ENCODE measurements around the gene MRGPRD.

The MRGPRD gene

GRCh38 chr11:68941324-68942094 lies 39.3 kb downstream of the MRGPRD start:
- no peak for DNase-seq

DNA sequence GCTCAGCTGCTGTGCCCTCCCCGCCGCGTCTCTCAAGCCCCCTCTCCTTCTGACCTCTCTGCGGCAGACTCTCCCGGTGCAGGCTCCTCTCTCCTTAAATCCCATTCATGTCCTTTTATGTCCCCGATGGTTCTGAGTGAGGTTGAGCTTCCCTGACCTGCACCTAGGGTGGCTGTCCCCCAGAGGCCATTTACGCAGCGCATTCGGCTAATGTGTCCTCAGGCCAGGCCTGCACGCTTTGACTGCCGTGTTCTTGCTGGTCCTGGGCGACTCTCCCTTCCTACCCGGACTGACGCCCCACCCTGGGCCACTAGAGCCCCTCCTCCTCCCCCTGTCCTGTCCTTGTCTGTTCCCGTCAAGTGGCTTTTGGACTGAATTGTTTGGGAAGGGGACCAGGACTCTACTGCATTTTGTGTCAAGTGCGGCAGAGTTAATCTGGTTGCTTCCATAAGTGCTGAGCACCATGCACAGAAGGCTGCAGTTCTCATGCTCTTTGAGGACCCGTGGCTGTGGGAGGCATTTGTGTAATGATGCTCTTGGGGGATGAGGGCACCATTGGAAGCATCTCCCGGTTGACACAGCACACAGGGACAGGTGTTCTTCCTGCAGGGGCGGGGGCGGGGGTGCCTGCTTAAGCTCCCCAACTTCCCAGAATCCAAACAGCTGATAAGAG lies 40.0 kb downstream of the MRGPRD start:
- DNase-seq: no peak

GRCh38 chr11:68939583-68940555 lies 40.9 kb downstream of the MRGPRD start:
- no peak for DNase-seq

DNA sequence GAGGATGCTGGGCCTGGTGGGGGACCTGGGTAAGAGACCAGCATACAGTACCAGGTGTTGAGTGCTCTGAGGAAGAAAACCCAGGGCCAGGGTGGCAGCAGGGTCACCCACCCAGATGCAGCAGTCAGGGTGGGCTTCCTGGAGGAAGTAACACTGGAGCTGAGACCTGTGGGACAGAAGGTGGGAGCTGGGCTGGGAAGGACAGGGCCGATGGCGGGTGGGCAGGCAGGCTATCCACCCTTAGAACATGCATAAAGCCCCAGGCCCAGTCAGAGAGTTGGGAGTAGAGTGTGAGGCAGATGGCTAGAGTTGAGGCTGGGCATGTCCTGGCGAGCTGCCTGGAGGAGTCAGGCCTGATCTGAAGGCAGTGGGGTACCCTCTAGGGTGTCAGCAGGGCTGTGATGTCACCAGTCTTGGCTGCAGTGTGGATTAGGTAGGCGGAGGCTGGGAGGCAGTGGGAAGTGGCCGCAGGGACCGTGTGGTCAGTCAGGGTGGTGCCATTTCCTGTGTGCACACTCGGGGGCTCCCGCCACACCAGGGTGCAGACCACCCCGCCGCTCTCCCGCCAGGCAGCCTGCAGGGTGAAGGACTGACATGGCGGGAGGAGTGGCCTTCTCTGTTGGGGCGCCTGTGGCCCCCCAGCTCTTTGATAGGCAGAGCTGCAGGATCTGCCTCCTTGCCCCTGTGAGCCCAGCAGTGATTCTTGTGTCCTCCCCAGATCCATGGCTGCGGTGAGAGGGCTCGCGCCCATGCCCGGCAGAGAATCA lies 41.8 kb downstream of the MRGPRD start:
- no peak for DNase-seq

DNA sequence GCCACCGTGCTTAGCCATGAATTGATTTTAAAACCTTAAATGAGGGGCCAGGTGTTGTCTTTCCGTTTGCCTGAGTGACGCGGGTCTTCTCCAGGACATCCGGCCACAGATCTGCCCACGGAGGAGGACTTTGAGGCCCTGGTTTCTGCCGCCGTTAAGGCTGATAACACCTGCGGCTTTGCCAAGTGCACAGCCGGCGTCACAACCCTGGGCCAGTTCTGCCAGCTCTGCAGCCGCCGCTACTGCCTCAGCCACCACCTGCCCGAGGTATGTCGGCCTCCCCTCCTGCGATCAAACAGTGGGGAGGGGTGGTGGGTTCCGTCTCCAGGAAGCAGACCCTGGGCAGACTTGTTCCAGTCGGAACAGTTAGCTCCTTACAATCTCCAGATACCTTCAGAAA lies 42.7 kb downstream of the MRGPRD start:
- no peak for DNase-seq

GRCh38 chr11:68936676-68937620 lies 43.8 kb downstream of the MRGPRD start:
- no peak for DNase-seq

DNA sequence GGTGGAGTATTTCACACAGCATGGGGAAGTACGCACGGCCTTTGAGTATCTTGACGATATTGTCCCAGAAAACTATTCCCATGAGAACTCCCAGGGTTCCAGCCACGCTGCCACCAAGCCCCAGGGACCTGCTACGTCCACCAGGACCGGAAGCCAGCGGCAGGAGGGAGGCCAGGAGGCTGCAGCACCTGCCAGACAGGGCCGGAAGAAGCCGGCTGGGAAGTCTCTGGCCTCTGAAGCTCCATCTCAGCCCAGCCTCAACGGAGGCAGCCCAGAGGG lies 44.5 kb downstream of the MRGPRD start:
- no peak for DNase-seq

DNA sequence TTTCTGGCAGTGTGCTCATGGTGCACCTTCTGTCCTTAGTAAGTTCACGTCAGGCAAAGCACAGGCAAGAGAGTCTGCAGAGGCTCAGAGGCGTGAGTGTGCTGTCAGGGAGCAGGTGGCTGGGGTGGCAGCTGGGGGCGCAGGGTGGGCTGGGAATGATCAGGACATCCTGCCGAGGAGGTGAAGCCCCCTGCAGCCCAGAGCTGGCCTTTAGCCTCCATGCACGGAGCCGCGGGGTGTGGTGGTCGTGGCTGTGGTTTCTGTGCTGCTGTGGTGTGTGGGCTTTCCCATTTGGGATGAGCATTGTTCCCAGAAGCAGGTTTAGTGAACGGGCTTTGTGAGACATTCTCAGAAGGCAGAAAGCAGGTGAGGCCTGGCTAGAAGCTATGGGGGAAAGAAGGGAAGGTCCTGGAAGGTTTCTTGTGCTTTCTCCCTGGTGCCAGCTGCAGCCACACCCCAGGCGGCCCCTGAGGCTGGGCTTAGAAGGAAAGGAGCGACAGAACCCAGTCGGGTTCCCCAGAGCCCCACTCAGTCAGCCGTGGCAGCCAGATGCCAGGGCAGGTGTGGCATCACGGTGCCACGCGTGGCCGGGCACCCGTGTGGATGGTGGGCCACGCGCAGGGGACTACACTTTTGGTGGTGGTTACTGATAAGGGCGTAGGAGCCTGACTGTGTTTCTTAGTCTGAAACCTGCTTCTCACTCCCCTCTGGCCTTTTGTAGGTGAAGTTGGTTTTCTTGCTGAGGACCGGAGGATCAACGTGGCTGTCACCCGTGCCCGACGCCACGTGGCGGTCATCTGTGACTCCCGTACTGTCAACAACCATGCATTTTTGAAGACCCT lies 45.0 kb downstream of the MRGPRD start:
- DNase-seq: no peak

DNA sequence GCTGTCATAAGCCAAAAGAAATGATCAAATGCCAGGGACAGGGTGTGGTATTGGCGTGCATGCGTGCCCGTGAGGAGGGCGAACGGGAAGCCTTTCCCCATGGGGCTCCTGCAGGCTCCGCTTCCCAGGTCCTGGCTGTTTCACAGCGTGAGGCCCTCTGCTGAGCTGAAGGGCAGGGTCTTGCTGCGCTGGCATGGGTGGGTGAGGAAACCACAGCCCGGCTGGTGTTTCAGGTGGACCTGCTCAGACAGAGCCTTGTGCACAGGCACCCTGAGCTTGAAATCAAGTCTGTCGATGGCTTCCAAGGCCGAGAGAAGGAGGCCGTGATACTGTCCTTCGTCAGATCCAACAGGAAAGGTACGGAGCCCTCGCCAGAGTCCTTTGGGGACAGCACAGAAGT lies 45.7 kb downstream of the MRGPRD start:
- no peak for DNase-seq

DNA sequence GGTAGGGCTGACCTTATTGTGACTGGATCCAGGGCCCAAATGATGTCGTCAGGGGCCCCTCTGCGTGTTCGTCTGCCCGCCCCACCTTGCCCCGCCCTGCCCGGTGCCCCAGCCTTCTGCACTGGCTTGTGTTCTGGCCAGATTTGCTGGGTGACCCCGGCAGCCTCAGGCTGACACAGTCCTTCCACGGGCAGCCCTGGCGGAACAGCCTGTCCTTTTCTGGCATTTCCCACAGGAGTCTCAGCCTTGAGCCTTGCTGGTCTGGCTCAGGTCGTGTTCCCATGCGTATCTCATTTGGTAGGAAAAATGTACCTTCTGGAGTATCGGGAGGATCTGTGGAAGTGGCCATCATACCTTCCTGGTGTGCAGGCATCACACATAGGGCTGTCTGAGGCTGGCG lies 46.1 kb downstream of the MRGPRD start:
- DNase-seq: no peak

DNA sequence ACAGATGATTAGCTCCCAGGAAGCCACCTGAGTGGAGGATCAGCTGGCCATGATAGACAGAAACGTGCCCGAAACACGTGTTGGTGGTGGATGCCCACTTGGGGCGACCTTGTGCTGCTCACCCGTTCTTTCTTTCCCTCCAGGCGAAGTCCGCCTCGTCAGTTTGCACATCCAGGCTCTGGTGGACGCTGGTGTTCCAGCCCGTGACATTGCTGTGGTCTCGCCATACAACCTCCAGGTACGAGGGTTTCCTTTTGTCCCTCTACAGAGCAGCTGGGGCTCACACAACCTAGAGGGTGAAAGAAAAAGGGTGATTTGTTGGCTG lies 46.5 kb downstream of the MRGPRD start:
- no peak for DNase-seq

- DNase-seq: no peak
These were observed 47.0 kb downstream of the MRGPRD start for GRCh38 chr11:68933605-68934320.

- no peak for DNase-seq
These were observed 47.7 kb downstream of the MRGPRD start for GRCh38 chr11:68932933-68933577.

- no peak for DNase-seq
These were observed 48.4 kb downstream of the MRGPRD start for GRCh38 chr11:68932358-68932757.

DNA sequence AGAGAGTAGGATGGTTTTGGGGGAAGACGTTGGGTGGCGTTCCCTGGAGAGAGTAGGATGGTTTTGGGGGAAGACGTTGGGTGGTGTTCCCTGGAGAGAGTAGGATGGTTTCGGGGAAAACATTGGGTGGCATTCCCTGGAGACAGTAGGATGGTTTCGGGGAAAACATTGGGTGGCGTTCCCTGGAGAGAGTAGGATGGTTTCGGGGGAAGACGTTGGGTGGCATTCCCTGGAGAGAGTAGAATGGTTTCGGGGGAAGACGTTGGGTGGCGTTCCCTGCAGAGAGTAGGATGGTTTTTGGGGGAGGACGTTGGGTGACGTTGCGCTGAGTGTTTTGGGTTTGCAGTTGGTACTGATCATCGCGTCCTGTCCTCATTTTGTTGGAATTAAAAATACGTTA lies 48.9 kb downstream of the MRGPRD start:
- no peak for DNase-seq

DNA sequence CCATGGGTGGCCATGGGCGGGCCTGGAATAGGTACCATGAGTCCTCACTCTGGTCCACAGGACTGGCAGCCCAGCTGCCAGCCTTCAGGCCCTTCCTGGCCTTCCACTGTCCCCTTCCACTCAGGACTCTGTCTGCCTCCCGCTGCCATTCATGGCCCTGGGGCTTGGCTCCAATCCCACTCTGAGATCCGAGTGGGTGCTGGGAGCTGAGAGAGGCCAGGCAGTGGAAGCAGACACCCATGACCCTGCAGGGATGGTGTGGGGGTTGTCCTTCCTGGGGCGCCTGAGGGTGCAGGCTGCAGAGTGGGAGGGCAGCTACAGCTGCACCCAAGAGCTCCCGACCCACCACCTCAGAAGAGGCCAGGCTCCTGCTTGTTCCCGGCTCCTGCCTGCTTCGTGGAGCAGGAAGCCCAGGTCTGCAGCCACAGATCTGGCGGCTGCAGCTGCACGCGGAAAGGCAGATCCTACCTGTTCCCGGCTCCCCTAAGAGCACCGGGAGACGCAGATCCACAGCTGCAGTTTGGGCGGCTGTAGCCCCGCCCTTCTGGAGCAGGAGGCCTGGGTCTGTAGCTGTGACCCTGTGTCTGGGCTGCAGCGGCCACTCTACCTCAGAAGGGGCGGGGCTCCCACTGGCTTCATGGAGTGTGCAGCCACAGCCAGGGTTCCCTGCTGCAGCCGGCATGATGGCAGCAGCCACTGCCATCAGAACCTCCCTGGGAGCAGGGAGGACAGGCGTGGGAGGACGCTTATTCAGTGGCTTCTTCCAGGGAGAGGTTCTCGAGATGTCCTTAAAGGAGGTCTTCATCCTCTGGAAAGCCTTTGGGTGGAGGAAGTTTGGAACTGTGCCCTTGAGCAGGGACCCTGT lies 49.6 kb downstream of the MRGPRD start:
- no peak for DNase-seq

All from activated effector memory CD4-positive, alpha-beta T cell treated with Interleukin-2 at 50 U/mL for 16 hours (primary cell).